Measurements from ENCODE around the gene PLEKHM3. TPM values are rescaled to one million over a fixed set of nuclear protein-coding genes. Genes with fewer than 3 reads are reported as not detected.

PLEKHM3 gene
- total and polyA plus RNA-seq, 2 experiments from 2014 or later, result 3.9 to 8.8 TPM

DNA sequence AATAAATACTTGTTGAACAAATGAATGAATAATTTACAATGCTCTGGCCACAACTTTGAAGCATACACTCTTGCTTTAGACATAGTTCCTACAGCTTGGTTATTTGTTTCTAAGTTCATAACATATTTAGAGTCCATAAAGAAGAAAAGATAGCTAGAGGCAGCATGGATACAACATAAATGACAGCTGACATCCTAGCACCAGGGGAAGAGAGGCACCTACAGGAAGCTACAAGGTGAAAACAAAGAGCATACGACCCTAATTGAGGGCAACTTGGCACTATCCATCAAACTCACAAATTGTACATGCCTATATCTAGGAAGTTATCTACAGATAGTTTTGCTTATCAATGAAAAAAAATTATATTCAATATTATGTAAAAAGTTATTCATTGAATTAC lies 88.9 kb downstream of the PLEKHM3 start:
- ATAC-seq, result no peak
- no peak overlapping the region for H2AFZ ChIP-seq
- H3K79me2 ChIP-seq (replicated peaks; ENCODE audit: insufficient read depth), result no peaks in the 10 kb centered on the region
- no peaks in the 10 kb centered on the region; the same call in 1 of the 2 replicates for H3F3A ChIP-seq (replicated peaks; ENCODE audit: low read depth)
- DNase-seq (ENCODE audit: low spot score), result no peak
- no peaks in the 10 kb centered on the region for H3K9me3 Mint-ChIP-seq
- TF ChIP-seq, protein P1, sequence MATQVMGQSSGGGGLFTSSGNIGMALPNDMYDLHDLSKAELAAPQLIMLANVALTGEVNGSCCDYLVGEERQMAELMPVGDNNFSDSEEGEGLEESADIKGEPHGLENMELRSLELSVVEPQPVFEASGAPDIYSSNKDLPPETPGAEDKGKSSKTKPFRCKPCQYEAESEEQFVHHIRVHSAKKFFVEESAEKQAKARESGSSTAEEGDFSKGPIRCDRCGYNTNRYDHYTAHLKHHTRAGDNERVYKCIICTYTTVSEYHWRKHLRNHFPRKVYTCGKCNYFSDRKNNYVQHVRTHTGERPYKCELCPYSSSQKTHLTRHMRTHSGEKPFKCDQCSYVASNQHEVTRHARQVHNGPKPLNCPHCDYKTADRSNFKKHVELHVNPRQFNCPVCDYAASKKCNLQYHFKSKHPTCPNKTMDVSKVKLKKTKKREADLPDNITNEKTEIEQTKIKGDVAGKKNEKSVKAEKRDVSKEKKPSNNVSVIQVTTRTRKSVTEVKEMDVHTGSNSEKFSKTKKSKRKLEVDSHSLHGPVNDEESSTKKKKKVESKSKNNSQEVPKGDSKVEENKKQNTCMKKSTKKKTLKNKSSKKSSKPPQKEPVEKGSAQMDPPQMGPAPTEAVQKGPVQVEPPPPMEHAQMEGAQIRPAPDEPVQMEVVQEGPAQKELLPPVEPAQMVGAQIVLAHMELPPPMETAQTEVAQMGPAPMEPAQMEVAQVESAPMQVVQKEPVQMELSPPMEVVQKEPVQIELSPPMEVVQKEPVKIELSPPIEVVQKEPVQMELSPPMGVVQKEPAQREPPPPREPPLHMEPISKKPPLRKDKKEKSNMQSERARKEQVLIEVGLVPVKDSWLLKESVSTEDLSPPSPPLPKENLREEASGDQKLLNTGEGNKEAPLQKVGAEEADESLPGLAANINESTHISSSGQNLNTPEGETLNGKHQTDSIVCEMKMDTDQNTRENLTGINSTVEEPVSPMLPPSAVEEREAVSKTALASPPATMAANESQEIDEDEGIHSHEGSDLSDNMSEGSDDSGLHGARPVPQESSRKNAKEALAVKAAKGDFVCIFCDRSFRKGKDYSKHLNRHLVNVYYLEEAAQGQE (IDR thresholded peaks at IDR 0.05; ENCODE audit: unreplicated experiment), result no peak
- TF ChIP-seq NANOG (IDR thresholded peaks at IDR 0.05; ENCODE audit: borderline replicate concordance) (no peak), JUNB (IDR thresholded peaks at IDR 0.05; ENCODE audit: unreplicated experiment) (no peak), POLR2AphosphoS5 (IDR thresholded peaks at IDR 0.05; ENCODE audit: low read depth) (no peak), CREB1 (CRISPR knock-in tag; IDR thresholded peaks at IDR 0.05; ENCODE audit: low read depth) (no peak), EZH2phosphoT487 (IDR thresholded peaks at IDR 0.05; ENCODE audit: unreplicated experiment) (no peak), ZNF331 (CRISPR knock-in tag; IDR thresholded peaks at IDR 0.05; ENCODE audit: low read depth) (no peak), ZNF114 (CRISPR knock-in tag; IDR thresholded peaks at IDR 0.05) (no peak), STAT1 (IDR thresholded peaks at IDR 0.05; ENCODE audit: unreplicated experiment) (no peak), EZH2 (IDR thresholded peaks at IDR 0.05; ENCODE audit: low read depth, unreplicated experiment) (no peak)
- TF ChIP-seq, protein P2, sequence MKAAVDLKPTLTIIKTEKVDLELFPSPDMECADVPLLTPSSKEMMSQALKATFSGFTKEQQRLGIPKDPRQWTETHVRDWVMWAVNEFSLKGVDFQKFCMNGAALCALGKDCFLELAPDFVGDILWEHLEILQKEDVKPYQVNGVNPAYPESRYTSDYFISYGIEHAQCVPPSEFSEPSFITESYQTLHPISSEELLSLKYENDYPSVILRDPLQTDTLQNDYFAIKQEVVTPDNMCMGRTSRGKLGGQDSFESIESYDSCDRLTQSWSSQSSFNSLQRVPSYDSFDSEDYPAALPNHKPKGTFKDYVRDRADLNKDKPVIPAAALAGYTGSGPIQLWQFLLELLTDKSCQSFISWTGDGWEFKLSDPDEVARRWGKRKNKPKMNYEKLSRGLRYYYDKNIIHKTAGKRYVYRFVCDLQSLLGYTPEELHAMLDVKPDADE (IDR thresholded peaks at IDR 0.05), result no peak
- TF ChIP-seq, protein P3, sequence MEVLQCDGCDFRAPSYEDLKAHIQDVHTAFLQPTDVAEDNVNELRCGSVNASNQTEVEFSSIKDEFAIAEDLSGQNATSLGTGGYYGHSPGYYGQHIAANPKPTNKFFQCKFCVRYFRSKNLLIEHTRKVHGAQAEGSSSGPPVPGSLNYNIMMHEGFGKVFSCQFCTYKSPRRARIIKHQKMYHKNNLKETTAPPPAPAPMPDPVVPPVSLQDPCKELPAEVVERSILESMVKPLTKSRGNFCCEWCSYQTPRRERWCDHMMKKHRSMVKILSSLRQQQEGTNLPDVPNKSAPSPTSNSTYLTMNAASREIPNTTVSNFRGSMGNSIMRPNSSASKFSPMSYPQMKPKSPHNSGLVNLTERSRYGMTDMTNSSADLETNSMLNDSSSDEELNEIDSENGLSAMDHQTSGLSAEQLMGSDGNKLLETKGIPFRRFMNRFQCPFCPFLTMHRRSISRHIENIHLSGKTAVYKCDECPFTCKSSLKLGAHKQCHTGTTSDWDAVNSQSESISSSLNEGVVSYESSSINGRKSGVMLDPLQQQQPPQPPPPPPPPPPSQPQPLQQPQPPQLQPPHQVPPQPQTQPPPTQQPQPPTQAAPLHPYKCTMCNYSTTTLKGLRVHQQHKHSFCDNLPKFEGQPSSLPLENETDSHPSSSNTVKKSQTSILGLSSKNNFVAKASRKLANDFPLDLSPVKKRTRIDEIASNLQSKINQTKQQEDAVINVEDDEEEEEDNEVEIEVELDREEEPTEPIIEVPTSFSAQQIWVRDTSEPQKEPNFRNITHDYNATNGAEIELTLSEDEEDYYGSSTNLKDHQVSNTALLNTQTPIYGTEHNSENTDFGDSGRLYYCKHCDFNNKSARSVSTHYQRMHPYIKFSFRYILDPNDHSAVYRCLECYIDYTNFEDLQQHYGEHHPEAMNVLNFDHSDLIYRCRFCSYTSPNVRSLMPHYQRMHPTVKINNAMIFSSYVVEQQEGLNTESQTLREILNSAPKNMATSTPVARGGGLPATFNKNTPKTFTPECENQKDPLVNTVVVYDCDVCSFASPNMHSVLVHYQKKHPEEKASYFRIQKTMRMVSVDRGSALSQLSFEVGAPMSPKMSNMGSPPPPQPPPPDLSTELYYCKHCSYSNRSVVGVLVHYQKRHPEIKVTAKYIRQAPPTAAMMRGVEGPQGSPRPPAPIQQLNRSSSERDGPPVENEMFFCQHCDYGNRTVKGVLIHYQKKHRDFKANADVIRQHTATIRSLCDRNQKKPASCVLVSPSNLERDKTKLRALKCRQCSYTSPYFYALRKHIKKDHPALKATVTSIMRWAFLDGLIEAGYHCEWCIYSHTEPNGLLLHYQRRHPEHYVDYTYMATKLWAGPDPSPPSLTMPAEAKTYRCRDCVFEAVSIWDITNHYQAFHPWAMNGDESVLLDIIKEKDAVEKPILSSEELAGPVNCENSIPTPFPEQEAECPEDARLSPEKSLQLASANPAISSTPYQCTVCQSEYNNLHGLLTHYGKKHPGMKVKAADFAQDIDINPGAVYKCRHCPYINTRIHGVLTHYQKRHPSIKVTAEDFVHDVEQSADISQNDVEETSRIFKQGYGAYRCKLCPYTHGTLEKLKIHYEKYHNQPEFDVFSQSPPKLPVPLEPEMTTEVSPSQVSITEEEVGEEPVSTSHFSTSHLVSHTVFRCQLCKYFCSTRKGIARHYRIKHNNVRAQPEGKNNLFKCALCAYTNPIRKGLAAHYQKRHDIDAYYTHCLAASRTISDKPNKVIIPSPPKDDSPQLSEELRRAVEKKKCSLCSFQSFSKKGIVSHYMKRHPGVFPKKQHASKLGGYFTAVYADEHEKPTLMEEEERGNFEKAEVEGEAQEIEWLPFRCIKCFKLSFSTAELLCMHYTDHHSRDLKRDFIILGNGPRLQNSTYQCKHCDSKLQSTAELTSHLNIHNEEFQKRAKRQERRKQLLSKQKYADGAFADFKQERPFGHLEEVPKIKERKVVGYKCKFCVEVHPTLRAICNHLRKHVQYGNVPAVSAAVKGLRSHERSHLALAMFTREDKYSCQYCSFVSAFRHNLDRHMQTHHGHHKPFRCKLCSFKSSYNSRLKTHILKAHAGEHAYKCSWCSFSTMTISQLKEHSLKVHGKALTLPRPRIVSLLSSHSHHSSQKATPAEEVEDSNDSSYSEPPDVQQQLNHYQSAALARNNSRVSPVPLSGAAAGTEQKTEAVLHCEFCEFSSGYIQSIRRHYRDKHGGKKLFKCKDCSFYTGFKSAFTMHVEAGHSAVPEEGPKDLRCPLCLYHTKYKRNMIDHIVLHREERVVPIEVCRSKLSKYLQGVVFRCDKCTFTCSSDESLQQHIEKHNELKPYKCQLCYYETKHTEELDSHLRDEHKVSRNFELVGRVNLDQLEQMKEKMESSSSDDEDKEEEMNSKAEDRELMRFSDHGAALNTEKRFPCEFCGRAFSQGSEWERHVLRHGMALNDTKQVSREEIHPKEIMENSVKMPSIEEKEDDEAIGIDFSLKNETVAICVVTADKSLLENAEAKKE (CRISPR knock-in tag; IDR thresholded peaks at IDR 0.05), result no peak
- TF ChIP-seq, protein P4, sequence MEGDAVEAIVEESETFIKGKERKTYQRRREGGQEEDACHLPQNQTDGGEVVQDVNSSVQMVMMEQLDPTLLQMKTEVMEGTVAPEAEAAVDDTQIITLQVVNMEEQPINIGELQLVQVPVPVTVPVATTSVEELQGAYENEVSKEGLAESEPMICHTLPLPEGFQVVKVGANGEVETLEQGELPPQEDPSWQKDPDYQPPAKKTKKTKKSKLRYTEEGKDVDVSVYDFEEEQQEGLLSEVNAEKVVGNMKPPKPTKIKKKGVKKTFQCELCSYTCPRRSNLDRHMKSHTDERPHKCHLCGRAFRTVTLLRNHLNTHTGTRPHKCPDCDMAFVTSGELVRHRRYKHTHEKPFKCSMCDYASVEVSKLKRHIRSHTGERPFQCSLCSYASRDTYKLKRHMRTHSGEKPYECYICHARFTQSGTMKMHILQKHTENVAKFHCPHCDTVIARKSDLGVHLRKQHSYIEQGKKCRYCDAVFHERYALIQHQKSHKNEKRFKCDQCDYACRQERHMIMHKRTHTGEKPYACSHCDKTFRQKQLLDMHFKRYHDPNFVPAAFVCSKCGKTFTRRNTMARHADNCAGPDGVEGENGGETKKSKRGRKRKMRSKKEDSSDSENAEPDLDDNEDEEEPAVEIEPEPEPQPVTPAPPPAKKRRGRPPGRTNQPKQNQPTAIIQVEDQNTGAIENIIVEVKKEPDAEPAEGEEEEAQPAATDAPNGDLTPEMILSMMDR (conservative IDR thresholded peaks at IDR 0.05; ENCODE audit: low read depth in 2 of 2), result no peak
- no peaks in the 10 kb centered on the region for H4K20me1 ChIP-seq (replicated peaks; ENCODE audit: insufficient read depth)
- H3K4me3 Mint-ChIP-seq, result no peak overlapping the region
- H3K4me1 Mint-ChIP-seq, result peaks cover 45% of the 10 kb centered on the region
- no peak overlapping the region for H3K27ac ChIP-seq (ENCODE audit: low read depth)
- H3K27ac Mint-ChIP-seq, result no peak overlapping the region
- peaks cover 4% of the 10 kb centered on the region for H3K27me3 Mint-ChIP-seq (ENCODE audit: insufficient read depth, low read depth, poor library complexity)
- no peaks in the 10 kb centered on the region for H3K9me2 ChIP-seq (ENCODE audit: insufficient read depth)
- no peaks in the 10 kb centered on the region for H3K36me3 Mint-ChIP-seq (ENCODE audit: low read depth)
- H3K4me3 ChIP-seq, result no peak overlapping the region
- peaks cover 30% of the 10 kb centered on the region for H3K4me1 ChIP-seq (ENCODE audit: insufficient read depth)
- H3K27me3 ChIP-seq (ENCODE audit: insufficient read depth), result no peaks in the 10 kb centered on the region
- no peaks in the 10 kb centered on the region for H3K36me3 ChIP-seq (ENCODE audit: insufficient read depth)
- H3K4me2 ChIP-seq, result no peak overlapping the region

Data from GM23338 (cell line).